Measurements from ENCODE around the gene FAM78A. TPM values are rescaled to one million over a fixed set of nuclear protein-coding genes. Genes with fewer than 3 reads are reported as not detected.

The FAM78A gene
- total RNA-seq, 2 experiments from 2014 or later: 86.5 to 88.7 TPM

GRCh38 chr9:131235480-131235851 is 40.8 kb downstream of the FAM78A start:
- peaks cover 46% of the 10 kb centered on the region for H3K36me3 Mint-ChIP-seq (ENCODE audit: low read depth)
- H3K4me1 Mint-ChIP-seq: peaks cover 49% of the 10 kb centered on the region
- CTCF ChIA-PET: interaction anchor here (1.4 kb wide), 1 partner anchor 101 kb away, joined by 3 read pairs; no protein-coding TSS in a partner anchor
- H3K4me3 Mint-ChIP-seq: no peak overlapping the region
- DNase-seq: no peak
- POLR2A ChIA-PET: interaction anchor here (1.0 to 8.7 kb wide), 6 partner anchors 17 to 162 kb away, joined by 3 to 101 read pairs (median 10); partner anchors contain the start of gene FAM78A
- H3K27me3 Mint-ChIP-seq: no peaks in the 10 kb centered on the region
- no peak overlapping the region for H3K27ac Mint-ChIP-seq
- no peaks in the 10 kb centered on the region for H3K9me3 Mint-ChIP-seq

GRCh38 chr9:131234799-131235479 is 41.4 kb downstream of the FAM78A start:
- Mint-ChIP-seq H3K27ac (peak overlapping the region; percentile 88), H3K9me3 (no peaks in the 10 kb centered on the region), H3K4me1 (peaks cover 49% of the 10 kb centered on the region), H3K27me3 (no peaks in the 10 kb centered on the region), H3K36me3 (ENCODE audit: low read depth) (peaks cover 51% of the 10 kb centered on the region), H3K4me3 (no peak overlapping the region)
- ChIA-PET CTCF (interaction anchor here (1.0 to 1.4 kb wide), 2 partner anchors 18 to 102 kb away, joined by 3 read pairs; no protein-coding TSS in a partner anchor), POLR2A (interaction anchor here (0.6 to 8.7 kb wide), 6 partner anchors 18 to 266 kb away, joined by 3 to 101 read pairs (median 10); partner anchors contain the start of gene FAM78A)
- DNase-seq: no peak

GRCh38 chr9:131233995-131234394 is 42.3 kb downstream of the FAM78A start:
- Mint-ChIP-seq H3K4me1 (peaks cover 45% of the 10 kb centered on the region), H3K27ac (peak overlapping the region; percentile 88), H3K4me3 (peak overlapping the region; percentile 52), H3K9me3 (no peaks in the 10 kb centered on the region), H3K36me3 (ENCODE audit: low read depth) (peaks cover 50% of the 10 kb centered on the region), H3K27me3 (no peaks in the 10 kb centered on the region)
- peak; percentile 41 for DNase-seq
- POLR2A ChIA-PET: interaction anchor here (0.6 to 8.7 kb wide), 5 partner anchors 19 to 267 kb away, joined by 3 to 101 read pairs (median 12); partner anchors contain the start of gene FAM78A
- CTCF ChIA-PET: interaction anchor here (0.7 to 1.0 kb wide), 3 partner anchors 15 to 22 kb away, joined by 3 read pairs; no protein-coding TSS in a partner anchor

GRCh38 chr9:131233556-131233955 is 42.8 kb downstream of the FAM78A start:
- H3K36me3 Mint-ChIP-seq (ENCODE audit: low read depth): peaks cover 50% of the 10 kb centered on the region
- DNase-seq: no peak
- POLR2A ChIA-PET: interaction anchor here (0.7 to 8.7 kb wide), 5 partner anchors 19 to 195 kb away, joined by 3 to 101 read pairs (median 12); partner anchors contain the start of gene FAM78A

GRCh38 chr9:131228988-131229387 is 47.3 kb downstream of the FAM78A start:
- no peaks in the 10 kb centered on the region for H3K9me3 Mint-ChIP-seq
- no peak for DNase-seq
- no peaks in the 10 kb centered on the region for H3K27me3 Mint-ChIP-seq
- CTCF ChIA-PET: interaction anchor here (1.1 kb wide), 1 partner anchor 9 kb away, joined by 3 read pairs; no protein-coding TSS in a partner anchor
- H3K36me3 Mint-ChIP-seq (ENCODE audit: low read depth): peaks cover 37% of the 10 kb centered on the region
- H3K4me3 Mint-ChIP-seq: no peak overlapping the region
- H3K4me1 Mint-ChIP-seq: peaks cover 18% of the 10 kb centered on the region
- no peak overlapping the region for H3K27ac Mint-ChIP-seq
- POLR2A ChIA-PET: interaction anchor here (0.8 to 1.4 kb wide), 2 partner anchors 15 to 41 kb away, joined by 3 to 4 read pairs; no protein-coding TSS in a partner anchor

More at GRCh38 chr9:131233556-131233955, 42.8 kb downstream of the FAM78A start:
- Mint-ChIP-seq H3K4me1 (peaks cover 42% of the 10 kb centered on the region), H3K4me3 (peak overlapping the region; percentile 52), H3K27me3 (no peaks in the 10 kb centered on the region), H3K27ac (peak overlapping the region; percentile 88), H3K9me3 (no peaks in the 10 kb centered on the region)
- CTCF ChIA-PET: interaction anchor here (0.8 to 1.0 kb wide), 2 partner anchors 19 to 22 kb away, joined by 3 read pairs; no protein-coding TSS in a partner anchor

GRCh38 chr9:131227959-131228460 is 48.3 kb downstream of the FAM78A start:
- ChIA-PET CTCF (no interaction called here), POLR2A (no interaction called here)
- Mint-ChIP-seq H3K27me3 (no peaks in the 10 kb centered on the region), H3K36me3 (ENCODE audit: low read depth) (peaks cover 29% of the 10 kb centered on the region), H3K9me3 (no peaks in the 10 kb centered on the region), H3K4me3 (no peak overlapping the region), H3K27ac (no peak overlapping the region), H3K4me1 (peaks cover 9% of the 10 kb centered on the region)
- no peak for DNase-seq

GRCh38 chr9:131227112-131227958 is 49.0 kb downstream of the FAM78A start:
- no peak overlapping the region for H3K27ac Mint-ChIP-seq
- ChIA-PET POLR2A (no interaction called here), CTCF (no interaction called here)
- H3K4me3 Mint-ChIP-seq: no peak overlapping the region
- H3K36me3 Mint-ChIP-seq (ENCODE audit: low read depth): peaks cover 30% of the 10 kb centered on the region
- no peaks in the 10 kb centered on the region for H3K9me3 Mint-ChIP-seq
- H3K4me1 Mint-ChIP-seq: peaks cover 9% of the 10 kb centered on the region
- no peak for DNase-seq
- H3K27me3 Mint-ChIP-seq: no peaks in the 10 kb centered on the region

- H3K9me3 Mint-ChIP-seq: no peaks in the 10 kb centered on the region
- ChIA-PET POLR2A (no interaction called here), CTCF (no interaction called here)
- H3K27me3 Mint-ChIP-seq: no peaks in the 10 kb centered on the region
- peaks cover 9% of the 10 kb centered on the region for H3K4me1 Mint-ChIP-seq
- H3K4me3 Mint-ChIP-seq: no peak overlapping the region
- peaks cover 23% of the 10 kb centered on the region for H3K36me3 Mint-ChIP-seq (ENCODE audit: low read depth)
- no peak overlapping the region for H3K27ac Mint-ChIP-seq
- no peak for DNase-seq
Observed at GRCh38 chr9:131226226-131226625, 50.1 kb downstream of the FAM78A start.

GRCh38 chr9:131222460-131222859 is 53.9 kb downstream of the FAM78A start:
- POLR2A ChIA-PET: no interaction called here
- H3K9me3 Mint-ChIP-seq: no peaks in the 10 kb centered on the region
- no peaks in the 10 kb centered on the region for H3K27me3 Mint-ChIP-seq
- CTCF ChIA-PET: no interaction called here
- H3K4me1 Mint-ChIP-seq: peaks cover 9% of the 10 kb centered on the region
- H3K4me3 Mint-ChIP-seq: no peak overlapping the region
- H3K36me3 Mint-ChIP-seq (ENCODE audit: low read depth): peaks cover 16% of the 10 kb centered on the region
- DNase-seq: no peak
- no peak overlapping the region for H3K27ac Mint-ChIP-seq

- ChIA-PET CTCF (no interaction called here), POLR2A (no interaction called here)
- H3K27ac Mint-ChIP-seq: no peak overlapping the region
- peaks cover 13% of the 10 kb centered on the region for H3K36me3 Mint-ChIP-seq (ENCODE audit: low read depth)
- no peaks in the 10 kb centered on the region for H3K27me3 Mint-ChIP-seq
- H3K9me3 Mint-ChIP-seq: no peaks in the 10 kb centered on the region
- peaks cover 9% of the 10 kb centered on the region for H3K4me1 Mint-ChIP-seq
- no peak overlapping the region for H3K4me3 Mint-ChIP-seq
- no peak for DNase-seq
Observed at GRCh38 chr9:131220485-131220884, 55.8 kb downstream of the FAM78A start.

- no peaks in the 10 kb centered on the region for H3K4me1 Mint-ChIP-seq
- ChIA-PET CTCF (no interaction called here), POLR2A (no interaction called here)
- H3K4me3 Mint-ChIP-seq: no peak overlapping the region
- no peak overlapping the region for H3K27ac Mint-ChIP-seq
- no peaks in the 10 kb centered on the region for H3K27me3 Mint-ChIP-seq
- peaks cover 12% of the 10 kb centered on the region for H3K36me3 Mint-ChIP-seq (ENCODE audit: low read depth)
- H3K9me3 Mint-ChIP-seq: no peaks in the 10 kb centered on the region
- DNase-seq: no peak
Observed at GRCh38 chr9:131218370-131218769, 57.9 kb downstream of the FAM78A start.

- ChIA-PET POLR2A (interaction anchor here (1.1 kb wide), 1 partner anchor 35 kb away, joined by 3 read pairs; no protein-coding TSS in a partner anchor), CTCF (no interaction called here)
- DNase-seq: no peak
- peaks cover under 1% of the 10 kb centered on the region for H3K9me3 Mint-ChIP-seq
- no peaks in the 10 kb centered on the region for H3K4me1 Mint-ChIP-seq
- H3K27me3 Mint-ChIP-seq: no peaks in the 10 kb centered on the region
- H3K4me3 Mint-ChIP-seq: no peak overlapping the region
- no peak overlapping the region for H3K27ac Mint-ChIP-seq
- H3K36me3 Mint-ChIP-seq (ENCODE audit: low read depth): peaks cover 14% of the 10 kb centered on the region
Observed at GRCh38 chr9:131217331-131218031, 58.8 kb downstream of the FAM78A start.
